Measurements from ENCODE around the gene GMDS. TPM values are rescaled to one million over a fixed set of nuclear protein-coding genes. Genes with fewer than 3 reads are reported as not detected.

The GMDS gene
- total RNA-seq, 1 experiment from 2014 or later: 27.6 TPM

DNA sequence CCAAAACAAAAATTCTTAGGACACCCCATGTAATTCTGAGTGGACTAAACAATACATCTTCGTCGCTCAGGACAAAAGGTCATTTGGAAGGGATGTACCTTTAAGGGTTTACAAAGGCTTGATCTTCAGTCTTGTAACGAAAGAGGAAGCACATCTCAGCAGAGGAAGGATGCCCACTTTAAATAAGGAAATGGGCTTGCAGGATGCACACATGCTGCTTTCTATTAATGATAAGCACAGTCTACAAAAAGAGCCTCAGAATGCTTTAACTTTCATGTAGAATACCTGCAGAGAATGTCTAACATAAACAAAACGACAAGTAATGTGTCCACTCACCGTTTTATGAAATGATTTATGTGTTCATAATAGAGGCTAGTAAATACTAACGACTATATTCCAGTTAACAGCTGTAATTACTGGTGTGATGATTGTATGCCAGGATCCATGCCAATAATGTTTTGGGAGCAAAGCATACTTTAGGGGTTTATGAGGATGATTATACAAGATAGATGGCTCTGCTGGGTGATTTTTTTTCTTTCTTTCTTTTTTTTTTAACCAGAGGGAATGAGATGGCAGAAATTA lies 216.9 kb downstream of the GMDS start:
- Mint-ChIP-seq H3K36me3 (ENCODE audit: insufficient read depth in 1 of 3, low read depth in 3 of 3) (no peaks in the 10 kb centered on the region), H3K4me3 (no peak overlapping the region), H3K4me1 (peaks cover 18 to 19% of the 10 kb centered on the region in 2 experiments), H3K9me3 (no peaks in the 10 kb centered on the region), H3K27ac (no peak overlapping the region), H3K27me3 (ENCODE audit: low read depth) (no peaks in the 10 kb centered on the region)
- no peak overlapping the region for H3K14ac ChIP-seq (ENCODE audit: insufficient read depth, low read length)
- TF ChIP-seq, protein P1, sequence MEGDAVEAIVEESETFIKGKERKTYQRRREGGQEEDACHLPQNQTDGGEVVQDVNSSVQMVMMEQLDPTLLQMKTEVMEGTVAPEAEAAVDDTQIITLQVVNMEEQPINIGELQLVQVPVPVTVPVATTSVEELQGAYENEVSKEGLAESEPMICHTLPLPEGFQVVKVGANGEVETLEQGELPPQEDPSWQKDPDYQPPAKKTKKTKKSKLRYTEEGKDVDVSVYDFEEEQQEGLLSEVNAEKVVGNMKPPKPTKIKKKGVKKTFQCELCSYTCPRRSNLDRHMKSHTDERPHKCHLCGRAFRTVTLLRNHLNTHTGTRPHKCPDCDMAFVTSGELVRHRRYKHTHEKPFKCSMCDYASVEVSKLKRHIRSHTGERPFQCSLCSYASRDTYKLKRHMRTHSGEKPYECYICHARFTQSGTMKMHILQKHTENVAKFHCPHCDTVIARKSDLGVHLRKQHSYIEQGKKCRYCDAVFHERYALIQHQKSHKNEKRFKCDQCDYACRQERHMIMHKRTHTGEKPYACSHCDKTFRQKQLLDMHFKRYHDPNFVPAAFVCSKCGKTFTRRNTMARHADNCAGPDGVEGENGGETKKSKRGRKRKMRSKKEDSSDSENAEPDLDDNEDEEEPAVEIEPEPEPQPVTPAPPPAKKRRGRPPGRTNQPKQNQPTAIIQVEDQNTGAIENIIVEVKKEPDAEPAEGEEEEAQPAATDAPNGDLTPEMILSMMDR (conservative IDR thresholded peaks at IDR 0.05): no peak
- H2BK20ac ChIP-seq (ENCODE audit: low read depth, low read length, poor library complexity, severe bottlenecking): no peak overlapping the region
- no peak overlapping the region for H3T11ph ChIP-seq (ENCODE audit: low read length)
- no peak overlapping the region for H3K4ac ChIP-seq (ENCODE audit: low read depth, low read length)
- H4K8ac ChIP-seq (replicated peaks; ENCODE audit: insufficient read length, low read depth, low read length): no peak overlapping the region
- H2BK120ac ChIP-seq (ENCODE audit: low read depth, low read length, poor library complexity, severe bottlenecking): no peak overlapping the region
- H3K27me3 ChIP-seq (ENCODE audit: insufficient read depth, low read length): no peaks in the 10 kb centered on the region
- H3K56ac ChIP-seq (ENCODE audit: insufficient read length, low read depth, low read length): no peak overlapping the region
- H2AK5ac ChIP-seq (ENCODE audit: insufficient read length, low read length): no peak overlapping the region
- H3K27ac ChIP-seq (ENCODE audit: insufficient read length, low read depth, low read length): no peak overlapping the region
- no CpG with 5 or more reads among the region's 6 CpGs for WGBS (ENCODE audit: extremely low coverage, insufficient read length, low lambda C conversion rate)
- no peak overlapping the region for H3K23ac ChIP-seq (ENCODE audit: insufficient read length, low read depth, low read length)
- no peak for DNase-seq
- H4K5ac ChIP-seq (ENCODE audit: insufficient read length, low read depth, low read length): no peak overlapping the region
- H2AFZ ChIP-seq (ENCODE audit: low read length): no peak overlapping the region
- no peaks in the 10 kb centered on the region for H3K9me3 ChIP-seq (ENCODE audit: control insufficient read depth, low read depth, low read length)
- H4K20me1 ChIP-seq (ENCODE audit: control insufficient read depth, insufficient read depth, insufficient read length): no peaks in the 10 kb centered on the region
- no peak overlapping the region for H3K4me2 ChIP-seq (ENCODE audit: insufficient read depth, insufficient read length, low read length)
- no peak overlapping the region for H2BK5ac ChIP-seq (ENCODE audit: insufficient read length, low read length)
- H3K23me2 ChIP-seq (ENCODE audit: insufficient read length, low read depth, low read length, poor library complexity, severe bottlenecking): no peaks in the 10 kb centered on the region
- H3K4me1 ChIP-seq (ENCODE audit: insufficient read depth, low read length): peaks cover 13% of the 10 kb centered on the region
- no peaks in the 10 kb centered on the region for H3K79me1 ChIP-seq (ENCODE audit: insufficient read depth, low read depth, low read length, poor library complexity, severe bottlenecking)
- H2BK12ac ChIP-seq (ENCODE audit: insufficient read length, low read depth, low read length): no peak overlapping the region
- H3K9ac ChIP-seq (ENCODE audit: extremely low read depth, insufficient read length, low read length): no peak overlapping the region
- no peak overlapping the region for H4K91ac ChIP-seq (ENCODE audit: insufficient read length, low read depth, low read length)
- no peak overlapping the region for H2BK15ac ChIP-seq (ENCODE audit: low read depth, low read length)
- no peak overlapping the region for H3K18ac ChIP-seq (ENCODE audit: insufficient read length, low read depth, low read length)
- H3K79me2 ChIP-seq (ENCODE audit: insufficient read depth, low read length): no peaks in the 10 kb centered on the region
